Tibial nerve (tissue), 4 donors: ENCODE data around the gene CST7.

Experiments used
- EP300 ChIP-seq, 2 donors: sonication (generic); formaldehyde crosslinking; IDR thresholded peaks; one replicate each; pipeline ENCODE4 v1.6.1; 2017; ENCODE audit warnings: antibody characterized with exemption in 2 of 2, mild to moderate bottlenecking in 1 of 2
- POLR2A ChIP-seq, 2 donors: fragments of 450-650 bp; IDR thresholded peaks; one replicate each; pipeline ENCODE4 v1.6.1; 2017; ENCODE audit warnings: antibody characterized with exemption in 2 of 2, mild to moderate bottlenecking in 2 of 2, moderate library complexity in 2 of 2
- TF ChIP-seq, protein P1 (sequence below), 5 experiments: fragments of 200-600 bp in 3 of 5; fragments of 450-650 bp in 2 of 5; sonication (generic) in 3 of 5; IDR thresholded peaks; one replicate each; pipeline ENCODE4 v1.5.1; 2016 to 2019; ENCODE audit warnings: antibody characterized with exemption in 5 of 5, mild to moderate bottlenecking in 3 of 5, moderate library complexity in 2 of 5

DNA sequence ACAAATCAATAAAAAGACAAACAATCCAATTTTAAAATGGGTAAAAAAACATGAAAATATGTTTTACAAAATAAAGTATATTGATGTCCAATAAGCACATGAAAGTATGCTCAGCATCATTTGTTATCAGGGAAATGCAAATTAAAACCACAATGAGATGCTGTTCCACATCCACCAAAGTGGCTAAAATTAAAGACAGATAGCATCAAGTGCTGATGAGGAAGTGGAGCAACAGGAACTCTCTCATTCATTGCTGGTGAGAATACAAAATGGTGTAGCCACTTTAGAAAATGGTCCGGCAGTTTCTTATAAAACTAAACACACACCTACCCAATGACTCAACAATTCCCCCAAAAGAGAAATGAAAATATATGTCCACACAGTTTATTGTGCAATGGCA is 42.3 kb upstream of the CST7 start:
- TF ChIP-seq, protein P1, sequence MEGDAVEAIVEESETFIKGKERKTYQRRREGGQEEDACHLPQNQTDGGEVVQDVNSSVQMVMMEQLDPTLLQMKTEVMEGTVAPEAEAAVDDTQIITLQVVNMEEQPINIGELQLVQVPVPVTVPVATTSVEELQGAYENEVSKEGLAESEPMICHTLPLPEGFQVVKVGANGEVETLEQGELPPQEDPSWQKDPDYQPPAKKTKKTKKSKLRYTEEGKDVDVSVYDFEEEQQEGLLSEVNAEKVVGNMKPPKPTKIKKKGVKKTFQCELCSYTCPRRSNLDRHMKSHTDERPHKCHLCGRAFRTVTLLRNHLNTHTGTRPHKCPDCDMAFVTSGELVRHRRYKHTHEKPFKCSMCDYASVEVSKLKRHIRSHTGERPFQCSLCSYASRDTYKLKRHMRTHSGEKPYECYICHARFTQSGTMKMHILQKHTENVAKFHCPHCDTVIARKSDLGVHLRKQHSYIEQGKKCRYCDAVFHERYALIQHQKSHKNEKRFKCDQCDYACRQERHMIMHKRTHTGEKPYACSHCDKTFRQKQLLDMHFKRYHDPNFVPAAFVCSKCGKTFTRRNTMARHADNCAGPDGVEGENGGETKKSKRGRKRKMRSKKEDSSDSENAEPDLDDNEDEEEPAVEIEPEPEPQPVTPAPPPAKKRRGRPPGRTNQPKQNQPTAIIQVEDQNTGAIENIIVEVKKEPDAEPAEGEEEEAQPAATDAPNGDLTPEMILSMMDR (IDR thresholded peaks at IDR 0.05), result no peak
- TF ChIP-seq POLR2A (IDR thresholded peaks at IDR 0.05), result no peak
- TF ChIP-seq EP300 (IDR thresholded peaks at IDR 0.05), result no peak
